Right cardiac atrium (tissue), 5 donors: ENCODE data around the gene PHACTR1. TPM values are rescaled to one million over a fixed set of nuclear protein-coding genes. Genes with fewer than 3 reads are reported as not detected.

Experiments used
- ATAC-seq, 2 donors: fragments of 200-7000 bp; cut with Tn5 transposase; one replicate each; pipeline versions ENCODE4 v1.8.0 to v1.9.1; 2020; ENCODE audit warnings: moderate library complexity in 2 of 2, mild to moderate bottlenecking in 1 of 2
- DNase-seq, 3 donors: peaks; one replicate each; pipeline ENCODE4 v3.0.0-alpha.2; 2020
- H3K27ac ChIP-seq: one replicate; pipeline ENCODE4 v1.5.1; 2013; ENCODE audit warnings: mild to moderate bottlenecking, low read length, control low read depth, moderate library complexity
- H3K27me3 ChIP-seq: one replicate; pipeline ENCODE4 v1.6.1; 2013; ENCODE audit not compliant: control insufficient read depth, insufficient read depth
- H3K4me1 ChIP-seq: one replicate; pipeline ENCODE4 v1.6.1; 2013; ENCODE audit warnings: low read length; ENCODE audit not compliant: control insufficient read depth, insufficient read depth
- H3K4me3 ChIP-seq: one replicate; pipeline ENCODE4 v1.5.1; 2013; ENCODE audit warnings: low read length, control low read depth
- H3K9me3 ChIP-seq: one replicate; pipeline ENCODE4 v1.6.1; 2013; ENCODE audit warnings: low read length; ENCODE audit not compliant: control insufficient read depth
- WGBS: extraction: QIAGEN DNeasy Blood & Tissue Kit; methylation state at CpG from one replicate; pipeline ENCODE4 v1.1.7; 2013; 5-methylcytosine and 5-hydroxymethylcytosine counted together
- intact Hi-C, 4 donors: fragments of 100-400 bp; cut with DNase I; formaldehyde crosslinking; loops; one replicate each; pipeline versions ENCODE4 v1.11.0 to v1.14.0; 2022 to 2023
- polyA plus RNA-seq: library from polyadenylated mRNA; stranded (reverse); fragments of 200-250 nt; gene quantifications from one replicate; pipeline ENCODE4 v1.2.3, GENCODE V29; 2013
- total RNA-seq, 4 donors: library from RNA; stranded (reverse); fragmentation: NEBNext Ultra II Directional; extraction: Animal tissue kit (Norgen Biotek cat#: 25700); gene quantifications; one replicate each; pipeline ENCODE4 v1.2.1, GENCODE V29; 2021
- donor health status: healthy with polysubstance abuse.
- donor health status: DM: no; HTN: yes; CAD: no.
- donor health status: DM: no; HTN: no; CAD: no.
- donor health status: DM: no; HTN: yes; CAD: no; lungs with severe emphysema.
- donor health status: DM: yes; HTN: yes; CAD: no.

Gene PHACTR1
- total and polyA plus RNA-seq, 5 donors: 7.3 to 29.4 (median 25.1) TPM

DNA sequence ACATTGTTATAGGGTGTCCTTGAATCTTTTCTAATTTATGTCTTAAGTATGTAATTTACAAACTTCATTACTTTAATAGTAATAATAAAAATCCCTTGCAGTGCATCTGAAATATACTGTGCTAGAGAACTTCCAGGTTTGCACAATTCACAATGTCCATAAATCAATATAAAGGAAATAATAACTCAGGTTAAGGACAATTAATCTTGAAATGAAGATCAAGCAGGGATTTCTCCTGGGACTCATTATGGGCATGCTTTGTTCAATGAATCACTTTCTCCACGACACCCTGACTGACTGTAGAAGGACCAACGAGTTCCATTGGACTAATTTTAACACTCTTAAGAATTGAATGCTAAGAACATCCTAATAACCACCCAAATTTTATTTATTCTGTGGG is 110.0 kb downstream of the PHACTR1 start:
- intact Hi-C loops: no loop called here
- Histone ChIP-seq H3K4me3 (no peak overlapping the region), H3K27me3 (no peaks in the 10 kb centered on the region), H3K4me1 (no peaks in the 10 kb centered on the region), H3K9me3 (no peaks in the 10 kb centered on the region), H3K27ac (no peak overlapping the region)
- no peak for DNase-seq
- no peak for ATAC-seq
- WGBS: 65% methylated on average over 2 of the region's 2 CpGs

DNA sequence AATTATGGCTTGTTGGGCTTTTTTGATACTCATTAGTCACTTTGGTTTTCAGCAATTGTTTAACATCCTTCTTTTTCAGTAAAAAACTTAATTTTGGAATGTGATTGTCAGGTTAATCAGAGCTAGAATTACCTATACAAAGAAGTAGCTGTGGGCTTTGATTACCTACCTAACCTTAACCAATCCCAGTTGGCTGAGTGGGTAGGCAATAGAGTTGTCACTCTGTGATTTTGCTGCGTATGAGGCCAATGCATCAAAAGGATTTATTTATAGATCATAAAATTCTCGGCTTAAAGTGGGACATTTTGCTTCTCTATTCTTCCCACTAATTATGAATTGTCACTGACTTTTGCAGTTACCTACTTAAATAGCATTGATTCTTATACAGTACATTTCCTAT is 111.4 kb downstream of the PHACTR1 start:
- Histone ChIP-seq H3K9me3 (no peaks in the 10 kb centered on the region), H3K4me3 (no peak overlapping the region), H3K4me1 (no peaks in the 10 kb centered on the region), H3K27me3 (no peaks in the 10 kb centered on the region), H3K27ac (no peak overlapping the region)
- intact Hi-C loops: no loop called here
- DNase-seq (no peak), ATAC-seq (no peak)
- WGBS: 81% methylated on average over 2 of the region's 2 CpGs

DNA sequence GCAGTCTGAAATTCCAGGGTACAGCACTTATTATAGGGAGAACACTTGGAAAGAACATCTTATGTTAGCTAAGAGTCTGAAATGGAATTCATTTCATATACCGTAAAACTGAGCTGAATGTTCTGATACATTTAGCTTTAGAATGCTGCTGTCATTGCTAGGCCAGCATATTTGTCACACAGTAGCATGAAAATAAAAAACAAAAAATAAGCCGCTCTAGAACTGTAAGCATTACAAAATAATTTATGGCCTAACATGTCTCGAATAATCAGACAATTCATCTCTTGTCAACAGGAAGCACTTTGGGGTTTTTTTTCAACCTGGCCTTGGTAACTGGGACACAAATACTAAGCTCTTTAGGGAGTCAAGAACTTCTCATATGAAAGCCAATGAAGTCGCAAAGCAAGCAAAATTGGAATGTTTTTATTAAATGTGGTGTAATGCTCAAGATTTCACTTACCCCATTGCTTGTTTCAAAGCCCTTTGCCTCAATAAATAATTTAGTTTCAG is 115.7 kb downstream of the PHACTR1 start:
- intact Hi-C loops: no loop called here
- H3K27ac ChIP-seq: no peak overlapping the region
- no peak for DNase-seq
- ATAC-seq: no peak
- H3K27me3 ChIP-seq: no peaks in the 10 kb centered on the region
- no peaks in the 10 kb centered on the region for H3K9me3 ChIP-seq
- 76% methylated on average over 4 of the region's 4 CpGs for WGBS
- no peaks in the 10 kb centered on the region for H3K4me1 ChIP-seq
- H3K4me3 ChIP-seq: no peak overlapping the region

DNA sequence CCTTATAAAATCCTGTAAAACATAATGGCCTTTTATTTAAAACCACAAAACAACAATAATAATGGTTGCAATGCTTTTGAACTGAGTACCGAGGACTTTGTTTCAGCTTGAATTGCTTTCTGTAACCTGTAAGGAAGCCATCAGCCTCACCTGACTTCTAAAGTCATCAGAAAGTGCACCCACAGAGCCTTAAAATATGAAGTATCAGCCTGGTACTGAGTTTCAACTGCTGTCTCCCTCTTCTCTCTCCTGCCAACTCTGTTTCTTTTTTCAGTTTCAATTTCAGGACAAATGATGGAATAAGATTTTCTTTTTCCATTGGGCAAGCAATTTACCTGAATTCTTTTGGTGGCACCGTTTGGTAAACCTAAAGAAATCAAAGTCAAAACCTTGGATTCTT is 119.4 kb downstream of the PHACTR1 start:
- Histone ChIP-seq H3K4me3 (no peak overlapping the region), H3K27ac (no peak overlapping the region), H3K9me3 (peaks cover 5% of the 10 kb centered on the region), H3K27me3 (no peaks in the 10 kb centered on the region), H3K4me1 (no peaks in the 10 kb centered on the region)
- DNase-seq (no peak), ATAC-seq (no peak)
- intact Hi-C loops: no loop called here
- 76% methylated on average over 2 of the region's 2 CpGs for WGBS

DNA sequence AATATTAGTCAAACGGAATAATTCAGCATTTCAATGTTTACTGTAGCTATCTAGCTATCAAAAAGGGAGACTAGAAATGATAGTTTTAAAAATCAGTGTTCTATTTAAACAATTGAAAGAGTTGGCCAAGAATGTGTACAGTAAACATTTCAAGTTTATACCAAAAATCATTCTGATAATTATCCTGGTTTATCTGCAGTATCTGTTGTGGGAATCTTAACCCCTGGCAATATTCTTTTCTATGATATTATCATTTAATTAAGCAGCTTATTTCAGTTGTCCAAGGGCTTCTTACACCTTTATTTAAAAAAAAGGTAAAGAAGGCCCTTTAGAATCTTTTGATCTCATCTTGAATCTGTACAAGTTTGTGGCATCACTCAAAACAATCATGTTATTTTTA is 125.1 kb downstream of the PHACTR1 start:
- Histone ChIP-seq H3K9me3 (peaks cover 5% of the 10 kb centered on the region), H3K27ac (no peak overlapping the region), H3K4me3 (no peak overlapping the region), H3K27me3 (no peaks in the 10 kb centered on the region), H3K4me1 (no peaks in the 10 kb centered on the region)
- ATAC-seq (no peak), DNase-seq (no peak)
- WGBS: 69% methylated on average over 1 of the region's 1 CpG
- intact Hi-C loops: no loop called here

DNA sequence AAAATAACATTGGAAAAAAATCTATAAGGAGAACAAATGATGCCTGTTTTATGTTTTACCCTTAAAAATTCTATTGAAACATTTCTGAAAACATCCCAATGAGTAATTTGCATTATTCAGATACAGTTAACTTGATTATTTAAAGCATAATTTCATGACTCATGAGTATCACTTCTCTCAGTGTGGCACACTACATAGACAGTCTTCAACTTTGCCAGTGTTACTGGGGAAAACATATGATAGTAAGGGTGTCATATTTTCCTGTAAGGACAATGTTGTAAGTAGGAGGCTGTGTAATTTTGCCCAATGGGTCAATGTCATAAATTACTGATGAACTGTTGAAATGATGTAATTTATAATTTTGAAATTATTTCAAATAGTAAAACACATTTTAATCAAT is 125.5 kb downstream of the PHACTR1 start:
- peaks cover 5% of the 10 kb centered on the region for H3K9me3 ChIP-seq
- no peaks in the 10 kb centered on the region for H3K4me1 ChIP-seq
- ATAC-seq (no peak), DNase-seq (no peak)
- no peak overlapping the region for H3K27ac ChIP-seq
- intact Hi-C loops: no loop called here
- H3K27me3 ChIP-seq: no peaks in the 10 kb centered on the region
- no peak overlapping the region for H3K4me3 ChIP-seq

DNA sequence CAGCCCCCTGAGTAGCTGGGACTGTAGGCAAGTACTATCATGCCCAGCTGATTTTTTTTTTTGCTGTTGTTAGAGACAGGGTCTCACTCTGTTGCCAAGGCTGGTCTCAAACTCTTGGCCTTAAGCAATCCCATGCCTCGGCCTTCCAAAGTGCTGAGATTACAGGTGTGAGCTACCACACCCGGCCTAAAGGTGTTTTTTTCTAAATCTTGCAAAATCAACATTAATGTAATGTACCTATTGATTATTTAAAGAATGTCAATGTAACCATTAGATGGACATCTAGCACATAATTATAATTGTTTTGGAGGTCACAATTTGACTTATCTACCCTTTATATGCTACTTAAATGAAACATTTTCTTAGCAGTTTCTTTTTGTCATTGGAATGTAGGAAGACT is 126.1 kb downstream of the PHACTR1 start:
- DNase-seq (no peak), ATAC-seq (no peak)
- WGBS: 88% methylated on average over 2 of the region's 2 CpGs
- no peak overlapping the region for H3K4me3 ChIP-seq
- H3K27ac ChIP-seq: no peak overlapping the region
- H3K27me3 ChIP-seq: no peaks in the 10 kb centered on the region
- no peaks in the 10 kb centered on the region for H3K4me1 ChIP-seq
- peaks cover 5% of the 10 kb centered on the region for H3K9me3 ChIP-seq
- intact Hi-C loops: no loop called here

DNA sequence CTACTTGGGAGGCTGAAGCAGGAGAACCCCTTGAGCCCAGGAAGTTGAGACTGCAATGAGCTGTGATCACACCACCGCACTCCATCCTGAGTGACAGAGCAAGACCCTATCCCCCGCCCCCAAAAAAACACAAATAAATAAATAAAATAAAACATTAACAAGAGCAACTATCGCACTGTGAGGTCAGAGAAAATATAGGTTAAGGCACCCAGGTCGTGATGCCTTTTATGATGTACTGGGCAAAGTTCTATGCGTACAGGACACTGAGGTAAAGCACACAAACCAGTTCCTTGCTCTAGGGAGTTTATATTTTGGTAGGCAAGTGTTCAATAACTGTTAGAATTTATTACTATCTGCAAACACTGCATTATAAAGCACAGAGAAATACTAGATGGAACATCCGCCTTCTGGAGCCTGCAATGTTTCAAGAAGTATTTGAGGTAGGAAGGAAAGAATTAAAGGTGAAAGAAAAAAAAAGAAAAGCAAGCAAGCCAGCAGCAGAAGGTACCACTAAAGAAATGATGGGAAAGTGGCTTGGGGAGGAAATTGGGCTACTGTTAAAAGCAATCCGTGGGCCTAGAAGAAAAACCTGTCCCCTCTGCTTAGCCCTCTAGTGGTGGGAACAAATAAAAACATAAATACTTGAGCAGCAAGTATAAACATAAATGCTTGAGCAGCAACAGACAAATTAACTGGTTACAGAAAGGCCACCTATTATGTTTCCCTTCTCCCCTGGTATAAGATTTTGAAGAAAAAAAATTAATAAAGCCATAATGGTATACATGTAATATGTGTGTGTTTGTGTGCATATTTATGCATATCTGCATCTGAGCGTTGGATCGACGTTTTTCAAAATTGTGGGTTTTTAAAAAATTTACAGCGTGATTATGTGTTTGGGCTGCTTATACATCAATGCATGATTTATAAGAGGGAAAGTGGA is 128.0 kb downstream of the PHACTR1 start:
- WGBS: 87% methylated on average over 11 of the region's 11 CpGs
- intact Hi-C loops: no loop called here

DNA sequence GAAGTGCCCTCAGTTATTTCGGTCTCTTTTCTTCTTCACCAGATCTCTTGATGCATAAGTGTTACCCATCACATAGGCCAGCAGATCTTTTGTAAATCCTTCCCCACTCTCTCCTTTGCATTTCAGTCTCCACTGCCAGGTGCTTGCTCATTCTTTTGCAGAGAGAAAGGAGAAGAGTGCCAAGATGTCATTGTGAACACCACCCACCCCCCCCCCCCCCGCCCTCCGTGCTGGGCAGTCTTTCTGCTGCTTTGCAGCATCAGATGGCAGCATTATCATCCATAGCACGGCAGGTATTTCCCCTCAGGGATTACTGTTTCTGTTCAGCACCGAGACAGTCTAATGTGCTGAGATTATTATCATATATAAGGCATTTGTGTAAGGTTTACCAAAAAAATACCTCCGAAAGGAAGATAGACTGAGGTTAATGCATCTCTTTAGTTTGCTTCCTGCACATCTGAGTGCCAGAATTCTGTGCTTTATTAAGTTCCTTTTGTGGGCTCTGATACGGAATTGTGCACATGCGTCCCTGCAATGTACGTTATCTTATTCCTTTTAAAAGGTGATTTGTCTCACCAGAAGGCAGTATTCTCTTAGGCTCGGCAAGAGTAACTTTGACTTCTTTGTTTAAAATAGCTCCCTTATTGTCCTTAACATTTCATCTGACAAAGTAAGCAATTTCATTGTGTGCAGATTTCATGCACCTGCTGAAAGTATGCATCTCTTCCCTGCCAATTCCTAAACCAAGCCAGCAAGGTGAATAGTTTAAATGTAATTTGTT is 128.8 kb downstream of the PHACTR1 start:
- ATAC-seq (no peak), DNase-seq (no peak)
- Histone ChIP-seq H3K9me3 (no peaks in the 10 kb centered on the region), H3K4me1 (no peaks in the 10 kb centered on the region), H3K27me3 (no peaks in the 10 kb centered on the region), H3K27ac (no peak overlapping the region), H3K4me3 (no peak overlapping the region)
- intact Hi-C loops: no loop called here
- WGBS: 61% methylated on average over 10 of the region's 10 CpGs

More for the DNA sequence above, 128.0 kb downstream of the PHACTR1 start:
- no peaks in the 10 kb centered on the region for H3K27me3 ChIP-seq
- no peak overlapping the region for H3K4me3 ChIP-seq
- H3K9me3 ChIP-seq: no peaks in the 10 kb centered on the region
- no peak for ATAC-seq
- DNase-seq: no peak
- H3K27ac ChIP-seq: no peak overlapping the region
- H3K4me1 ChIP-seq: no peaks in the 10 kb centered on the region

DNA sequence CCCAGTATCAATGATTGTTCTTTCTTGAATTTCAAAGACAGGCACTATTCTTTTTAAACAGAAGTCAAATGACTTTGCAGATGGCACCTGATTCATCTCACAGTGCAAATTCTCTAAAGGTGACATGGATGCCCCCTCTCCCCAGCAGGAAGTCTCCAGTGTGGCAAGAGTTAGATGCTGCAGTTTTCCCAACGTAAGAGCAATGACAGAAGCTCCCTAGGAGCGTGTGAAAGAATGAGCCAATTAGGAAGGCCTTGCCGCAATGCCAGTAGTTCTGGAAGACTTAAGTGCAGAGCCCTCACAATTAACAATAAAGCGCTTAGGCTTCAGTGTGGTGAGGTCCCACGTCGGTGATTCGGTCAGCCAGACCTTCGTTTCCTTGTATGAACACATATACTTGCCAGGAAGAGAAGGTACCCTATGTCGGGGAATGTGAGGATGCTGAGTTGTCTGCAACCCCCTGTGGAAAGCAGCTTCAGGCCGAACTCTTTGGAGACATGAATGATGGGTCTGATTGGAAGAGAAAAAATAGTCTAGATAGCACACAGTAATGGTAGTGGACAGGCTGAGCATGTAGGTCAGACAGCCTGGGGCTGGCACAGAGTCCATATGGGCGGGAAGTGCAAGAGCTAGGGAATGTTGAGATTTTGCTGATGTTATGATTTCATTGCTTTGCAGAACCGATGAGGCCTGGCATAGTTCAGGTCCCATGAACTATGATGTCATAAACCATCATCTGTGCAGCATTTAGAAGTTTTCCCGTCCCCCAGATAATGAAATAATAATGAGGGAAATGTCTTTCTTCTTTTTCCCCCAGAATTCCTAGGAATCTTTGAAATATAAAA is 132.6 kb downstream of the PHACTR1 start:
- DNase-seq (no peak), ATAC-seq (no peak)
- Histone ChIP-seq H3K27ac (no peak overlapping the region), H3K9me3 (no peaks in the 10 kb centered on the region), H3K4me3 (no peak overlapping the region), H3K4me1 (no peaks in the 10 kb centered on the region), H3K27me3 (peaks cover 3% of the 10 kb centered on the region)
- 78% methylated on average over 13 of the region's 13 CpGs for WGBS
- intact Hi-C loops: no loop called here
